GM21390 (cell line): Measurements from ENCODE around the gene KCNJ18.
"Not testable (repeated sequence)": the region's sequence is repeated elsewhere in the genome, so short reads cannot be mapped to it uniquely, and the experiment has no call there.

ENCODE experiments used
- ATAC-seq: cut with Tn5 transposase; IDR thresholded peaks from one replicate; pipeline ENCODE4 v1.9.1; 2021; ENCODE audit not compliant: unreplicated experiment

Gene KCNJ18

GRCh38 chr17:21719511-21720226 lies 27.3 kb downstream of the KCNJ18 start:
- ATAC-seq, result not testable (repeated sequence)

GRCh38 chr17:21720566-21720965 lies 28.2 kb downstream of the KCNJ18 start:
- not testable (repeated sequence) for ATAC-seq

- ATAC-seq, result not testable (repeated sequence)
Observed at GRCh38 chr17:21722268-21722667, 29.9 kb downstream of the KCNJ18 start.

GRCh38 chr17:21724216-21725006 lies 32.1 kb downstream of the KCNJ18 start:
- not testable (repeated sequence) for ATAC-seq

- ATAC-seq, result not testable (repeated sequence)
Observed at GRCh38 chr17:21731076-21731475, 38.8 kb downstream of the KCNJ18 start.

- not testable (repeated sequence) for ATAC-seq
Observed at GRCh38 chr17:21733931-21734330, 41.6 kb downstream of the KCNJ18 start.

GRCh38 chr17:21735814-21736213 lies 43.5 kb downstream of the KCNJ18 start:
- not testable (repeated sequence) for ATAC-seq

GRCh38 chr17:21737015-21737580 lies 44.8 kb downstream of the KCNJ18 start:
- ATAC-seq, result not testable (repeated sequence)

- not testable (repeated sequence) for ATAC-seq
Observed at GRCh38 chr17:21738241-21738640, 45.9 kb downstream of the KCNJ18 start.

GRCh38 chr17:21738877-21739474 lies 46.7 kb downstream of the KCNJ18 start:
- not testable (repeated sequence) for ATAC-seq

- ATAC-seq, result not testable (repeated sequence)
Observed at GRCh38 chr17:21739485-21739884, 47.2 kb downstream of the KCNJ18 start.

- not testable (repeated sequence) for ATAC-seq
Observed at GRCh38 chr17:21740836-21741235, 48.5 kb downstream of the KCNJ18 start.

GRCh38 chr17:21741520-21741919 lies 49.2 kb downstream of the KCNJ18 start:
- not testable (repeated sequence) for ATAC-seq

GRCh38 chr17:21742326-21742725 lies 50.0 kb downstream of the KCNJ18 start:
- no peak for ATAC-seq

GRCh38 chr17:21744151-21744550 lies 51.8 kb downstream of the KCNJ18 start:
- not testable (repeated sequence) for ATAC-seq

- ATAC-seq, result not testable (repeated sequence)
Observed at GRCh38 chr17:21744621-21745020, 52.3 kb downstream of the KCNJ18 start.

GRCh38 chr17:21745385-21746054 lies 53.2 kb downstream of the KCNJ18 start:
- ATAC-seq, result not testable (repeated sequence)

GRCh38 chr17:21746415-21746814 lies 54.1 kb downstream of the KCNJ18 start:
- not testable (repeated sequence) for ATAC-seq

- ATAC-seq, result not testable (repeated sequence)
Observed at GRCh38 chr17:21747195-21747915, 55.0 kb downstream of the KCNJ18 start.

GRCh38 chr17:21748686-21749085 lies 56.4 kb downstream of the KCNJ18 start:
- ATAC-seq, result not testable (repeated sequence)
